SK-N-SH treated with all-trans-retinoic acid at 6 μM for 48 hours (cell line): ENCODE results near the gene DOCK7.

Experiments used
- ARNTL ChIP-seq: fragments of 450-650 bp; formaldehyde crosslinking; IDR thresholded peaks from 2 replicates; pipeline ENCODE4 v1.5.0; 2020; ENCODE audit warnings: low read depth, mild to moderate bottlenecking, moderate library complexity, borderline replicate concordance
- BACH2 ChIP-seq: fragments of 250-450 bp; sonication (Bioruptor Pico); IDR thresholded peaks from 2 replicates; pipeline ENCODE4 v1.9.0; 2021; ENCODE audit warnings: mild to moderate bottlenecking, borderline replicate concordance
- ESRRG ChIP-seq: fragments of 250-450 bp; sonication (Bioruptor Pico); IDR thresholded peaks from 2 replicates; pipeline ENCODE4 v1.6.1; 2021; ENCODE audit warnings: mild to moderate bottlenecking
- GLIS3 ChIP-seq: fragments of 250-450 bp; sonication (Bioruptor Pico); IDR thresholded peaks from 2 replicates; pipeline ENCODE4 v1.5.0; 2020; ENCODE audit warnings: mild to moderate bottlenecking, moderate library complexity
- ISL1 ChIP-seq: fragments of 250-450 bp; sonication (Bioruptor Pico); IDR thresholded peaks from 2 replicates; pipeline ENCODE4 v2.1.2; 2022; ENCODE audit warnings: mild to moderate bottlenecking, moderate library complexity
- PPARA ChIP-seq: fragments of 250-450 bp; sonication (Bioruptor Pico); IDR thresholded peaks from 2 replicates; pipeline ENCODE4 v1.5.0; 2020; ENCODE audit warnings: mild to moderate bottlenecking, borderline replicate concordance
- RARB ChIP-seq: fragments of 250-450 bp; sonication (Bioruptor Pico); IDR thresholded peaks from 2 replicates; pipeline ENCODE4 v1.8.0; 2021; ENCODE audit warnings: mild to moderate bottlenecking, moderate library complexity
- ZFP3 ChIP-seq: fragments of 250-450 bp; sonication (Bioruptor Pico); IDR thresholded peaks from 2 replicates; pipeline ENCODE4 v1.5.0; 2020; ENCODE audit warnings: mild to moderate bottlenecking, moderate library complexity
- ZFP30 ChIP-seq: fragments of 450-650 bp; formaldehyde crosslinking; IDR thresholded peaks from 2 replicates; pipeline ENCODE4 v1.5.0; 2022; ENCODE audit warnings: mild to moderate bottlenecking, moderate library complexity
- ZNF565 ChIP-seq: fragments of 450-650 bp; formaldehyde crosslinking; conservative IDR thresholded peaks from 2 replicates; pipeline ENCODE4 v1.5.0; 2020; ENCODE audit warnings: low read depth, mild to moderate bottlenecking, moderate library complexity
- ZNF70 ChIP-seq: fragments of 450-650 bp; formaldehyde crosslinking; IDR thresholded peaks from 2 replicates; pipeline ENCODE4 v1.5.0; 2020; ENCODE audit warnings: mild to moderate bottlenecking, moderate library complexity
- TF ChIP-seq, protein P1 (sequence below): fragments of 250-450 bp; sonication (Bioruptor Pico); IDR thresholded peaks from 2 replicates; pipeline ENCODE4 v1.8.0; 2020; ENCODE audit warnings: mild to moderate bottlenecking, moderate library complexity, borderline replicate concordance
- TF ChIP-seq, protein P2 (sequence below): fragments of 250-450 bp; sonication (Bioruptor Pico); IDR thresholded peaks from 2 replicates; pipeline ENCODE4 v1.8.0; 2021; ENCODE audit warnings: low read depth, mild to moderate bottlenecking, moderate library complexity, borderline replicate concordance
- TF ChIP-seq, protein P3 (sequence below): fragments of 250-450 bp; sonication (Bioruptor Pico); IDR thresholded peaks from 2 replicates; pipeline ENCODE4 v1.5.1; 2020; ENCODE audit warnings: low read depth, mild to moderate bottlenecking, moderate library complexity

DNA sequence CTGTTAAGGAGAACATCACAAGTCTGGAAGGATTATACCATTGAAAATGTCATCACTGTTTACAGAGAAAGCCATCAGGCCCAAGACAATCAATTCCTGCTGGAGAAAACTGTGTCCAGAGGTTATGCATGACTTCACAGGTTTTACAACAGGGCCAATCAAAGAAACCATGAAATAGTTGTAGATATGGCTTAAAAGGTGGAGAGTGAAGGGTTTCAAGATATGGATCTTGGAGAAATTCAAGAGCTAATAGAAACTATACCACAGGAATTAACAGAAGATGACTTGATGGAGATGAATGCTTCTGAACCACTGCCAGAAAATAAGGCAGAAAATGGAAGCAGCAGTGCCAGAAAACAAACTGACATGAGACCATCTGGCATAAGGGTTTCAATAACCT lies 221.1 kb downstream of the DOCK7 start:
- TF ChIP-seq ZFP30 (CRISPR knock-in tag) (no peak), ZNF70 (no peak), ZFP3 (no peak), ZNF565 (CRISPR knock-in tag) (no peak), ISL1 (CRISPR knock-in tag) (no peak), ARNTL (CRISPR knock-in tag) (no peak), ESRRG (CRISPR knock-in tag) (no peak), GLIS3 (CRISPR knock-in tag) (no peak), RARB (CRISPR knock-in tag) (no peak), PPARA (CRISPR knock-in tag) (no peak), BACH2 (CRISPR knock-in tag) (no peak)
- TF ChIP-seq, protein P1, sequence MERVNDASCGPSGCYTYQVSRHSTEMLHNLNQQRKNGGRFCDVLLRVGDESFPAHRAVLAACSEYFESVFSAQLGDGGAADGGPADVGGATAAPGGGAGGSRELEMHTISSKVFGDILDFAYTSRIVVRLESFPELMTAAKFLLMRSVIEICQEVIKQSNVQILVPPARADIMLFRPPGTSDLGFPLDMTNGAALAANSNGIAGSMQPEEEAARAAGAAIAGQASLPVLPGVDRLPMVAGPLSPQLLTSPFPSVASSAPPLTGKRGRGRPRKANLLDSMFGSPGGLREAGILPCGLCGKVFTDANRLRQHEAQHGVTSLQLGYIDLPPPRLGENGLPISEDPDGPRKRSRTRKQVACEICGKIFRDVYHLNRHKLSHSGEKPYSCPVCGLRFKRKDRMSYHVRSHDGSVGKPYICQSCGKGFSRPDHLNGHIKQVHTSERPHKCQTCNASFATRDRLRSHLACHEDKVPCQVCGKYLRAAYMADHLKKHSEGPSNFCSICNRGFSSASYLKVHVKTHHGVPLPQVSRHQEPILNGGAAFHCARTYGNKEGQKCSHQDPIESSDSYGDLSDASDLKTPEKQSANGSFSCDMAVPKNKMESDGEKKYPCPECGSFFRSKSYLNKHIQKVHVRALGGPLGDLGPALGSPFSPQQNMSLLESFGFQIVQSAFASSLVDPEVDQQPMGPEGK (CRISPR knock-in tag), result no peak
- TF ChIP-seq, protein P2, sequence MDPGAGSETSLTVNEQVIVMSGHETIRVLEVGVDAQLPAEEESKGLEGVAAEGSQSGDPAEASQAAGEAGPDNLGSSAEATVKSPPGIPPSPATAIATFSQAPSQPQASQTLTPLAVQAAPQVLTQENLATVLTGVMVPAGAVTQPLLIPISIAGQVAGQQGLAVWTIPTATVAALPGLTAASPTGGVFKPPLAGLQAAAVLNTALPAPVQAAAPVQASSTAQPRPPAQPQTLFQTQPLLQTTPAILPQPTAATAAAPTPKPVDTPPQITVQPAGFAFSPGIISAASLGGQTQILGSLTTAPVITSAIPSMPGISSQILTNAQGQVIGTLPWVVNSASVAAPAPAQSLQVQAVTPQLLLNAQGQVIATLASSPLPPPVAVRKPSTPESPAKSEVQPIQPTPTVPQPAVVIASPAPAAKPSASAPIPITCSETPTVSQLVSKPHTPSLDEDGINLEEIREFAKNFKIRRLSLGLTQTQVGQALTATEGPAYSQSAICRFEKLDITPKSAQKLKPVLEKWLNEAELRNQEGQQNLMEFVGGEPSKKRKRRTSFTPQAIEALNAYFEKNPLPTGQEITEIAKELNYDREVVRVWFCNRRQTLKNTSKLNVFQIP (CRISPR knock-in tag), result no peak
- TF ChIP-seq, protein P3, sequence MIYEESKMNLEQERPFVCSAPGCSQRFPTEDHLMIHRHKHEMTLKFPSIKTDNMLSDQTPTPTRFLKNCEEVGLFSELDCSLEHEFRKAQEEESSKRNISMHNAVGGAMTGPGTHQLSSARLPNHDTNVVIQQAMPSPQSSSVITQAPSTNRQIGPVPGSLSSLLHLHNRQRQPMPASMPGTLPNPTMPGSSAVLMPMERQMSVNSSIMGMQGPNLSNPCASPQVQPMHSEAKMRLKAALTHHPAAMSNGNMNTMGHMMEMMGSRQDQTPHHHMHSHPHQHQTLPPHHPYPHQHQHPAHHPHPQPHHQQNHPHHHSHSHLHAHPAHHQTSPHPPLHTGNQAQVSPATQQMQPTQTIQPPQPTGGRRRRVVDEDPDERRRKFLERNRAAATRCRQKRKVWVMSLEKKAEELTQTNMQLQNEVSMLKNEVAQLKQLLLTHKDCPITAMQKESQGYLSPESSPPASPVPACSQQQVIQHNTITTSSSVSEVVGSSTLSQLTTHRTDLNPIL (CRISPR knock-in tag), result no peak
